GM10266 (cell line): Measurements from ENCODE around the gene PRSS56.

Source experiments
- DNase-seq: peaks from one replicate; pipeline ENCODE4 v3.0.0; 2012; ENCODE audit errors: extremely low spot score
- CTCF ChIP-seq: IDR thresholded peaks from 2 replicates; pipeline ENCODE4 v1.5.1; 2012; ENCODE audit warnings: mild to moderate bottlenecking, low read depth; ENCODE audit not compliant: control insufficient read depth, insufficient read depth; ENCODE audit errors: missing control alignments

PRSS56 gene

GRCh38 chr2:232505856-232506255 is 14.3 kb upstream of the PRSS56 start:
- no peak for DNase-seq

GRCh38 chr2:232506709-232507108 is 13.5 kb upstream of the PRSS56 start:
- DNase-seq: no peak

More at GRCh38 chr2:232505856-232506255, 14.3 kb upstream of the PRSS56 start:
- TF ChIP-seq CTCF: no peak

GRCh38 chr2:232508251-232508650 is 11.9 kb upstream of the PRSS56 start:
- no peak for TF ChIP-seq CTCF
- DNase-seq: no peak

More at GRCh38 chr2:232506709-232507108, 13.5 kb upstream of the PRSS56 start:
- TF ChIP-seq CTCF: no peak

- no peak for TF ChIP-seq CTCF
- DNase-seq: no peak
These were observed 8.8 kb upstream of the PRSS56 start for GRCh38 chr2:232511336-232511890.

- TF ChIP-seq CTCF: no peak
These were observed 7.6 kb upstream of the PRSS56 start for GRCh38 chr2:232512602-232513001.

GRCh38 chr2:232513353-232513752 is 6.8 kb upstream of the PRSS56 start:
- no peak for TF ChIP-seq CTCF
- DNase-seq: no peak

More at GRCh38 chr2:232512602-232513001, 7.6 kb upstream of the PRSS56 start:
- no peak for DNase-seq

- TF ChIP-seq CTCF: no peak
- DNase-seq: no peak
These were observed 4.5 kb upstream of the PRSS56 start for GRCh38 chr2:232515639-232516038.
